HepG2 (cell line): ENCODE measurements around the gene LYZ. TPM values are rescaled to one million over a fixed set of nuclear protein-coding genes. Genes with fewer than 3 reads are reported as not detected.

Source experiments
- EP300 ChIP-seq, 3 experiments: sonication (generic) in 1 of 3; formaldehyde crosslinking in 1 of 3; IDR thresholded peaks; 2 replicates each; pipeline versions ENCODE4 v1.5.1 to v1.6.1; 2011 to 2020; ENCODE audit warnings: low read depth in 2 of 3, low read length in 2 of 3, borderline replicate concordance in 1 of 3, improper control_type of control experiment in 1 of 3, mild to moderate bottlenecking in 1 of 3, missing genetic modification reagents in 1 of 3, moderate library complexity in 1 of 3
- HDAC2 ChIP-seq: sonication (generic); formaldehyde crosslinking; IDR thresholded peaks from 2 replicates; pipeline ENCODE4 v1.4.0; 2020; ENCODE audit warnings: missing genetic modification reagents
- HIVEP1 ChIP-seq: sonication (generic); formaldehyde crosslinking; IDR thresholded peaks from 2 replicates; pipeline ENCODE4 v1.4.0; 2020; ENCODE audit warnings: mild to moderate bottlenecking, missing genetic modification reagents
- KDM4B ChIP-seq: sonication (generic); formaldehyde crosslinking; IDR thresholded peaks from 2 replicates; pipeline ENCODE4 v1.4.0; 2020; ENCODE audit warnings: missing genetic modification reagents
- KDM5A ChIP-seq: fragments of 200-600 bp; sonication (generic); IDR thresholded peaks from 2 replicates; pipeline ENCODE4 v1.7.0; 2018; ENCODE audit warnings: antibody characterized with exemption, mild to moderate bottlenecking, low read length, borderline replicate concordance
- MIXL1 ChIP-seq: IDR thresholded peaks from 2 replicates; pipeline ENCODE4 v1.6.1; 2016
- MTA1 ChIP-seq: sonication (generic); formaldehyde crosslinking; IDR thresholded peaks from 2 replicates; pipeline ENCODE4 v1.4.0; 2020; ENCODE audit warnings: missing genetic modification reagents, mild to moderate bottlenecking, borderline replicate concordance
- NFIC ChIP-seq: IDR thresholded peaks from 2 replicates; pipeline ENCODE4 v1.6.1; 2012; ENCODE audit warnings: mild to moderate bottlenecking, low read length, inconsistent platforms
- NR2F6 ChIP-seq, 2 experiments: IDR thresholded peaks; 2 replicates each; pipeline ENCODE4 v1.6.1; 2016; ENCODE audit warnings: antibody characterized with exemption in 1 of 2, mild to moderate bottlenecking in 1 of 2
- PLSCR1 ChIP-seq: sonication (generic); formaldehyde crosslinking; IDR thresholded peaks from 2 replicates; pipeline ENCODE4 v1.5.0; 2020; ENCODE audit warnings: missing genetic modification reagents, mild to moderate bottlenecking, borderline replicate concordance
- SAP130 ChIP-seq: IDR thresholded peaks from 2 replicates; pipeline ENCODE4 v1.6.1; 2016; ENCODE audit warnings: low read depth
- ZKSCAN5 ChIP-seq: sonication (generic); formaldehyde crosslinking; IDR thresholded peaks from 2 replicates; pipeline ENCODE4 v1.5.1; 2020; ENCODE audit warnings: mild to moderate bottlenecking, missing genetic modification reagents
- ZNF281 ChIP-seq: sonication (generic); formaldehyde crosslinking; IDR thresholded peaks from 2 replicates; pipeline ENCODE4 v1.4.0; 2020; ENCODE audit warnings: missing genetic modification reagents, borderline replicate concordance
- ZNF501 ChIP-seq: sonication (generic); formaldehyde crosslinking; IDR thresholded peaks from 2 replicates; pipeline ENCODE4 v1.5.1; 2020; ENCODE audit warnings: mild to moderate bottlenecking, moderate library complexity, missing genetic modification reagents
- ZNF597 ChIP-seq: sonication (generic); formaldehyde crosslinking; IDR thresholded peaks from 2 replicates; pipeline ENCODE4 v1.5.0; 2020; ENCODE audit warnings: missing genetic modification reagents
- ZNF646 ChIP-seq: sonication (generic); formaldehyde crosslinking; IDR thresholded peaks from 2 replicates; pipeline ENCODE4 v1.9.0; 2021; ENCODE audit warnings: mild to moderate bottlenecking, missing genetic modification reagents
- polyA plus RNA-seq, 8 experiments: library from polyadenylated mRNA; depleted of rRNA in 3 of 8; stranded (reverse) in 7 of 8; unstranded in 1 of 8; fragments of >200 nt; fragmentation: Illumina TruSeq in 4 of 8; extraction: Trizol in 4 of 8; gene quantifications; 2 replicates each; pipeline versions ENCODE4 v1.2.1 to v1.2.3, GENCODE V29; 2011 to 2016; ENCODE audit warnings: low read depth in 4 of 8, missing spikeins in 1 of 8, mixed read lengths in 1 of 8; ENCODE audit not compliant: insufficient read depth in 1 of 8
- total RNA-seq, 5 experiments: library from RNA; depleted of rRNA; stranded (reverse); fragments of >200 nt; fragmentation: Illumina TruSeq; extraction: Trizol; gene quantifications; 2 replicates each; pipeline ENCODE4 v1.2.3, GENCODE V29; 2016; ENCODE audit warnings: low read depth in 1 of 5

The LYZ gene
- total and polyA plus RNA-seq, 2 of the 13 experiments (the other 11 are each of a cell fraction or from before 2014, with no cell fraction given), result 1,788 to 2,054 TPM

GRCh38 chr12:69345742-69346141 is 2.4 kb upstream of the LYZ start (continued):
- TF ChIP-seq SAP130, result 0 out of 2 replicates have a peak, but pooled peaks have one; percentile 29
- TF ChIP-seq NFIC, result 0 out of 2 replicates have a peak, but pooled peaks have one; percentile 47
- peak; percentile 77; the same call in 1 of the 2 replicates for TF ChIP-seq MIXL1 (CRISPR knock-in tag)
- no peak for TF ChIP-seq ZNF597 (CRISPR knock-in tag)
- no peak for TF ChIP-seq KDM5A
- TF ChIP-seq HDAC2 (CRISPR knock-in tag), result 0 out of 2 replicates have a peak, but pooled peaks have one; percentile 18
- TF ChIP-seq PLSCR1, result no peak
- TF ChIP-seq ZNF281 (CRISPR knock-in tag), result no peak
- no peak for TF ChIP-seq HIVEP1 (CRISPR knock-in tag)
- TF ChIP-seq ZKSCAN5, result no peak
- TF ChIP-seq EP300 (IDR thresholded peaks at IDR 0.05; ENCODE audit: low read depth in 2 of 2, low read length in 2 of 2), result peak in 1 of 2 experiments; percentile 64; a peak in 1 of 4 replicates
- TF ChIP-seq EP300 (CRISPR knock-in tag; IDR thresholded peaks at IDR 0.05; ENCODE audit: borderline replicate concordance), result no peak
- no peak for TF ChIP-seq ZNF501 (CRISPR knock-in tag)
- peak; percentile 22; the same call in 1 of the 2 replicates for TF ChIP-seq NR2F6 (IDR thresholded peaks at IDR 0.05)
- TF ChIP-seq NR2F6 (CRISPR knock-in tag; IDR thresholded peaks at IDR 0.05), result 0 out of 2 replicates have a peak, but pooled peaks have one; percentile 21
- TF ChIP-seq MTA1 (CRISPR knock-in tag), result no peak
- no peak for TF ChIP-seq ZNF646 (CRISPR knock-in tag)
- no peak for TF ChIP-seq KDM4B
